Measurements from ENCODE around the gene LCN12. TPM values are rescaled to one million over a fixed set of nuclear protein-coding genes. Genes with fewer than 3 reads are reported as not detected.

The LCN12 gene
- total RNA-seq, 1 experiment from 2014 or later: 2.1 TPM

GRCh38 chr9:136955943-136956335, 3.9 kb downstream of the LCN12 start:
- H3K36me3 Mint-ChIP-seq (ENCODE audit: insufficient read depth in 1 of 3, low read depth in 3 of 3): no peaks in the 10 kb centered on the region; a peak in 1 of 7 replicates
- DNase-seq: no peak
- no peak overlapping the region for H4K8ac ChIP-seq (replicated peaks; ENCODE audit: insufficient read length, low read depth, low read length)
- H2AFZ ChIP-seq (ENCODE audit: low read length): no peak overlapping the region
- H2BK5ac ChIP-seq (ENCODE audit: insufficient read length, low read length): no peak overlapping the region
- H2BK15ac ChIP-seq (ENCODE audit: low read depth, low read length): no peak overlapping the region
- H3K56ac ChIP-seq (ENCODE audit: insufficient read length, low read depth, low read length): no peak overlapping the region
- no peaks in the 10 kb centered on the region for H3K79me1 ChIP-seq (ENCODE audit: insufficient read depth, low read depth, low read length, poor library complexity, severe bottlenecking)
- no peaks in the 10 kb centered on the region for H3K4me1 ChIP-seq (ENCODE audit: insufficient read depth, low read length)
- no peak overlapping the region for H2BK120ac ChIP-seq (ENCODE audit: low read depth, low read length, poor library complexity, severe bottlenecking)
- peaks cover 6% of the 10 kb centered on the region in 2 experiments; a peak in 4 of 5 replicates for H3K9me3 Mint-ChIP-seq
- no peak overlapping the region for H3T11ph ChIP-seq (ENCODE audit: low read length)
- no peaks in the 10 kb centered on the region for H3K9me3 ChIP-seq (ENCODE audit: control insufficient read depth, low read depth, low read length)
- H3K4me3 Mint-ChIP-seq: no peak overlapping the region
- peaks cover 8% of the 10 kb centered on the region for H3K27me3 Mint-ChIP-seq (ENCODE audit: low read depth)
- H3K23ac ChIP-seq (ENCODE audit: insufficient read length, low read depth, low read length): no peak overlapping the region
- H3K79me2 ChIP-seq (ENCODE audit: insufficient read depth, low read length): no peaks in the 10 kb centered on the region
- no peak overlapping the region for H2BK20ac ChIP-seq (ENCODE audit: low read depth, low read length, poor library complexity, severe bottlenecking)
- no peak overlapping the region for H3K4me2 ChIP-seq (ENCODE audit: insufficient read depth, insufficient read length, low read length)
- no peak overlapping the region for H4K91ac ChIP-seq (ENCODE audit: insufficient read length, low read depth, low read length)
- no peak overlapping the region for H4K5ac ChIP-seq (ENCODE audit: insufficient read length, low read depth, low read length)
- H3K14ac ChIP-seq (ENCODE audit: insufficient read depth, low read length): no peak overlapping the region
- H3K27me3 ChIP-seq (ENCODE audit: insufficient read depth, low read length): no peaks in the 10 kb centered on the region
- no peak overlapping the region for H2BK12ac ChIP-seq (ENCODE audit: insufficient read length, low read depth, low read length)
- H3K27ac ChIP-seq (ENCODE audit: insufficient read length, low read depth, low read length): no peak overlapping the region
- no peak overlapping the region for H2AK5ac ChIP-seq (ENCODE audit: insufficient read length, low read length)
- H3K4ac ChIP-seq (ENCODE audit: low read depth, low read length): no peak overlapping the region
- no peak overlapping the region for H3K18ac ChIP-seq (ENCODE audit: insufficient read length, low read depth, low read length)
- H3K4me1 Mint-ChIP-seq: 0 out of 4 replicates have a peak, but pooled peaks cover 0 to 2% of the 10 kb centered on the region in 2 experiments
- H4K20me1 ChIP-seq (ENCODE audit: control insufficient read depth, insufficient read depth, insufficient read length): peaks cover 2% of the 10 kb centered on the region
- WGBS (ENCODE audit: extremely low coverage, insufficient read length, low lambda C conversion rate): no CpG with 5 or more reads among the region's 9 CpGs
- no peak overlapping the region for H3K27ac Mint-ChIP-seq
- no peak overlapping the region for H3K9ac ChIP-seq (ENCODE audit: extremely low read depth, insufficient read length, low read length)
- H3K23me2 ChIP-seq (ENCODE audit: insufficient read length, low read depth, low read length, poor library complexity, severe bottlenecking): no peaks in the 10 kb centered on the region
- no peak for TF ChIP-seq CTCF (conservative IDR thresholded peaks at IDR 0.05)
